ENCODE data around the gene VPS54. TPM values are rescaled to one million over a fixed set of nuclear protein-coding genes. Genes with fewer than 3 reads are reported as not detected.
A peak's percentile ranks its signal among the peaks of the same experiment; 100 is the strongest.
"Not testable (repeated sequence)": the region's sequence is repeated elsewhere in the genome, so short reads cannot be mapped to it uniquely, and the experiment has no call there.

Gene VPS54
- total and polyA plus RNA-seq, 7 experiments from 2014 or later, result 4.5 to 20.8 (median 14.6) TPM

DNA sequence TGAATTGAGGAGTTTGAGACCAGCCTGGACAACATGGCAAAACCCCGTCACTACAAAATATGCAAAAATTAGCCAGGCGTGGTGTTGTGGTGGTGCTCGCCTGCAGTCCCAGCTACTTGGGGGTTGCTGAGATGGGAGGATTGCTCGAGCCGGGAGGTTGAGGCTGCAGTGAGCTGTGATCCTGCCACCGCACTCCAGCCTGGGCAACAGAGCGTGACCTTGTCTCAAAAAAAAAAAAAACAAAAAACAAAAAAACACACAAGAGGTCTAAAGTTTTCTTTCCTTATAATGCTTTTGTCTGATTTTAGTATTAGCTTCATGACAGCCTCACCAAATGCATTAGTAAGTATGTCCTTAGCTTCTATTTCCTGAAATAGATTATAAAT, 43.1 kb downstream of the VPS54 start:
- DNase-seq (no peak), ATAC-seq (no peak)
- Mint-ChIP-seq H3K4me3 (no peak overlapping the region), H3K27me3 (no peaks in the 10 kb centered on the region), H3K27ac (no peak overlapping the region), H3K9me3 (no peaks in the 10 kb centered on the region), H3K4me1 (peaks cover 7 to 36% (median 22%) of the 10 kb centered on the region in 7 donors), H3K36me3 (peaks cover 6 to 40% (median 23%) of the 10 kb centered on the region in 5 donors)
- Histone ChIP-seq H3K27me3 (ENCODE audit: control insufficient read depth in 2 of 2, insufficient read depth in 2 of 2, low read length in 2 of 2) (no peaks in the 10 kb centered on the region), H3K36me3 (ENCODE audit: control insufficient read depth in 2 of 3, insufficient read depth in 3 of 3, low read length in 3 of 3) (peaks cover 0 to 6% (median 3%) of the 10 kb centered on the region in 3 experiments), H3K4me3 (ENCODE audit: low read length) (no peak overlapping the region), H3K27ac (ENCODE audit: low read depth, low read length) (no peak overlapping the region), H3K4me1 (ENCODE audit: control insufficient read depth in 2 of 2, insufficient read depth in 2 of 2, low read length in 2 of 2) (peaks cover 5 to 8% of the 10 kb centered on the region in 2 donors), H3K9me3 (ENCODE audit: control insufficient read depth in 2 of 3, low read length in 3 of 3) (no peaks in the 10 kb centered on the region)
- intact Hi-C loops (cut with micrococcal nuclease), result loop anchor here in 1 of 2 donors (5.0 kb wide), 2 partner anchors 41 to 61 kb away; partner anchors contain the start of gene VPS54
- ChIA-PET CTCF (interaction anchor here (1.1 kb wide), 1 partner anchor 69 kb away, joined by 3 read pairs; no protein-coding TSS in a partner anchor), POLR2A (no interaction called here)

DNA sequence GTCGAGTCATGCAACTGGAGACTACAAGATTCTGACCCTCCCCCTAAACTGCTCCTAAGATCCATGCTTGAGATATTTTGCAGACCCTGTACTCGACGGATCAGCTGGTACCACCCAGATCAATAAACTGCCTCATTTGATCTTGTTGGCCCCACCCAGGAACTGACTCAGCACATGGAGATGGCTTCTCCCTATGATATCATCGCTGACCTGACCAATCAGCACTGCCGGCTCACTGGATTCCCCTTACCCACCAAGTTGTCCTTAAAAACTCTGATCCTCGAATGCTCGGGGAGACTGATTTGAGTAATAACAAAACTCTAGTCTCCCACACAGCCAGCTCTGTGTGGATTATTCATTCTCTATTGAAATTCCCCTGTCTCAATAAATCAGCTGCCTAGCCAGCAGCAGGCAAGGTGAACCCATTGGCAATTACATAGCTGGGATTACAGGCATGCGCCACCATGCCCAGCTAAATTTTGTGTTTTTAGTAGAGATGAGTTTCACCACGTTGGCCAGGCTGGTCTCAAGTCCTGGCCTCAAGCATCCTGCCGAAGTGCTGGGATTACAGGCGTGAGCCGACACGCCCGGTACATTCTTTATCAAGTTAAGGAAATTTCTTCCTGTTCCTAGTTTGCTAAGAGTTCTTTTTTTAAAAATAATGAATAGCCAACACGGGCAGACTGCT, 43.6 kb downstream of the VPS54 start:
- peaks cover 7 to 36% (median 22%) of the 10 kb centered on the region in 7 donors for H3K4me1 Mint-ChIP-seq
- Histone ChIP-seq H3K36me3 (ENCODE audit: control insufficient read depth in 2 of 3, insufficient read depth in 3 of 3, low read length in 3 of 3) (peaks cover 0 to 11% (median 3%) of the 10 kb centered on the region in 3 experiments), H3K27ac (ENCODE audit: low read depth, low read length) (no peak overlapping the region), H3K4me3 (ENCODE audit: low read length) (no peak overlapping the region), H3K27me3 (ENCODE audit: control insufficient read depth in 2 of 2, insufficient read depth in 2 of 2, low read length in 2 of 2) (no peaks in the 10 kb centered on the region), H3K4me1 (ENCODE audit: control insufficient read depth in 2 of 2, insufficient read depth in 2 of 2, low read length in 2 of 2) (peaks cover 5 to 8% of the 10 kb centered on the region in 2 donors), H3K9me3 (ENCODE audit: control insufficient read depth in 2 of 3, low read length in 3 of 3) (no peaks in the 10 kb centered on the region)
- no peak overlapping the region for H3K27ac Mint-ChIP-seq
- intact Hi-C loops (cut with micrococcal nuclease), result loop anchor here in 1 of 2 donors (5.0 kb wide), 2 partner anchors 42 to 62 kb away; partner anchors contain the start of gene VPS54
- H3K4me3 Mint-ChIP-seq, result no peak overlapping the region
- ATAC-seq (no peak), DNase-seq (no peak)
- ChIA-PET POLR2A (no interaction called here), CTCF (interaction anchor here (1.1 kb wide), 1 partner anchor 69 kb away, joined by 3 read pairs; no protein-coding TSS in a partner anchor)
- peaks cover 6 to 38% (median 21%) of the 10 kb centered on the region in 5 donors for H3K36me3 Mint-ChIP-seq
- H3K27me3 Mint-ChIP-seq, result no peaks in the 10 kb centered on the region
- H3K9me3 Mint-ChIP-seq, result no peaks in the 10 kb centered on the region

DNA sequence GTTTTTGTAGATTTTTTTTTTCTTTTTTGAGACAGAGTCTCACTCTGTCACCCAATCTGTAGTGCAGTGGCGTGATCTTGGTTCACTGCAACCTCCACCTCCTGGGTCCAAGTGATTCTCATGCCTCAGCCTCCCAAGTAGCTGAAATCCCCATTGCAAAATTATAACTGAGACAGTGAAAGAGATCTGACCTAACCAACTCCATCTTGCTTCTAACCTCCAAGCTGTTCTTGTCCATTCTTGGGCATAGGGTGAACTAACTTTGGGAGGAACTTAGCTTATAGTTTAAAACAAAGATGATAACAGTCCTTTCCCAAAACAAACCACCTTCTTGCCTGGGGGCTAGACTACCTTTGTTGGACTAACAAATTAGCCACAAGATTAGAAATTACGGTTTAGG, 44.2 kb downstream of the VPS54 start:
- H3K36me3 ChIP-seq (ENCODE audit: control insufficient read depth in 2 of 3, insufficient read depth in 3 of 3, low read length in 3 of 3), result peaks cover 0 to 14% (median 3%) of the 10 kb centered on the region in 3 experiments
- H3K27me3 Mint-ChIP-seq; H3K27me3 ChIP-seq (ENCODE audit: control insufficient read depth in 2 of 2, insufficient read depth in 2 of 2, low read length in 2 of 2); H3K4me3 ChIP-seq (ENCODE audit: low read length); H3K27ac ChIP-seq (ENCODE audit: low read depth, low read length); H3K4me1 ChIP-seq (ENCODE audit: control insufficient read depth in 2 of 2, insufficient read depth in 2 of 2, low read length in 2 of 2); H3K9me3 ChIP-seq (ENCODE audit: control insufficient read depth in 2 of 3, low read length in 3 of 3); H3K4me3 Mint-ChIP-seq; DNase-seq; CTCF ChIA-PET; POLR2A ChIA-PET; H3K9me3 Mint-ChIP-seq; H3K27ac Mint-ChIP-seq; ATAC-seq: not testable (repeated sequence)
- Mint-ChIP-seq H3K4me1 (peaks cover 7 to 30% (median 21%) of the 10 kb centered on the region in 7 donors), H3K36me3 (peaks cover 6 to 33% (median 17%) of the 10 kb centered on the region in 5 donors)
- intact Hi-C loops (cut with micrococcal nuclease), result loop anchor here in 1 of 2 donors (5.0 kb wide), 2 partner anchors 42 to 62 kb away; partner anchors contain the start of gene VPS54

DNA sequence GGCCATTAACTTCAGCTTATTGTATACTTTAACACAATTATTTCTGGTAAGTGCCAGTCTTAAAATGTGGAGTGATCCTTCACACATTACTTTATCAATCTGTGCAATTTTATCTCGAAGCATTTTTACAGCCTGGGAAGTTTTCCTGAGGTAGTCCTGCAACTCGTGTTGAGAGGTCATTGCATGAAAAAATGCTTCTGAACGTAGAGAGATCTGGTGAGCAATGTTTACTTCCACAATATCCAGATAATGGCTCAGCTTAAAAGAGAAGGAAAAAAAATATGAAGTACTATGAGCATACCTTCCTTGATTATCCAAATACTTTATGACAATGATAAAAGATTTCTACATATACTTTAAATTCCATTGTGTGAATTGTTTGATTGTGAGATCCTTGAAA, 57.0 kb downstream of the VPS54 start:
- Histone ChIP-seq H3K4me3 (ENCODE audit: low read length) (no peak overlapping the region), H3K36me3 (ENCODE audit: control insufficient read depth in 2 of 3, insufficient read depth in 3 of 3, low read length in 3 of 3) (peaks cover 0 to 5% (median 4%) of the 10 kb centered on the region in 3 experiments), H3K9me3 (ENCODE audit: control insufficient read depth in 2 of 3, low read length in 3 of 3) (no peaks in the 10 kb centered on the region), H3K27me3 (ENCODE audit: control insufficient read depth in 2 of 2, insufficient read depth in 2 of 2, low read length in 2 of 2) (no peaks in the 10 kb centered on the region), H3K4me1 (ENCODE audit: control insufficient read depth in 2 of 2, insufficient read depth in 2 of 2, low read length in 2 of 2) (no peaks in the 10 kb centered on the region), H3K27ac (ENCODE audit: low read depth, low read length) (no peak overlapping the region)
- H3K36me3 Mint-ChIP-seq, result peaks cover 4 to 54% (median 37%) of the 10 kb centered on the region in 5 donors
- intact Hi-C loops (cut with micrococcal nuclease), result loop anchor here in 1 of 2 donors (5.0 kb wide), 1 partner anchor 75 kb away; no protein-coding TSS in a partner anchor
- no peaks in the 10 kb centered on the region for H3K4me1 Mint-ChIP-seq
- H3K9me3 Mint-ChIP-seq, result no peaks in the 10 kb centered on the region
- POLR2A ChIA-PET, result no interaction called here
- no peak overlapping the region for H3K27ac Mint-ChIP-seq
- no peak overlapping the region for H3K4me3 Mint-ChIP-seq
- ATAC-seq (no peak), DNase-seq (no peak)
- CTCF ChIA-PET, result no interaction called here
- H3K27me3 Mint-ChIP-seq, result no peaks in the 10 kb centered on the region

DNA sequence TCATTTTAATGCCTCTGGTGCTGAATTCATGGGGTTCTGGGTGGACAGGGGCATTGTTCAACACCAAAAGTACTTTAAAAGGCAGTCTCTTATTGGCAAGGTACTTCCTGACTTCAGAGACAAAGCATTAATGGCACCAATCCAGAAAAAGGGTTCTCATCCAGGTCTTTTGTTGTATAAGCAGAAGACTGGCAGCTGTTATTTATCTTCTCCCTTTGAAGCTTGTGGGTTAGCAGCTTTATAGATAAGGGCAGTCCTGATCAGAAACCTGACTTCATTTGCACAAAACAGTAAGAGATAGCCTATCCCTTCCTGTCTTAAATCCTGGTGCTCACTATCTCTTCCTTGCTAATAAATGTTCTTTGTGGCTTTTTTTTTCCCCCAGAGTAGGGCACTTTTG, 68.8 kb downstream of the VPS54 start:
- ATAC-seq (no peak), DNase-seq (no peak)
- intact Hi-C loops (cut with micrococcal nuclease), result no loop called here
- Mint-ChIP-seq H3K27ac (peak overlapping the region in 1 of 9 donors; percentile 17), H3K27me3 (no peaks in the 10 kb centered on the region), H3K36me3 (peaks cover 15 to 49% (median 47%) of the 10 kb centered on the region in 5 donors), H3K4me1 (peaks cover 0 to 14% (median 7%) of the 10 kb centered on the region in 7 donors), H3K9me3 (peaks cover 0 to 13% (median 8%) of the 10 kb centered on the region in 11 donors), H3K4me3 (no peak overlapping the region)
- ChIA-PET POLR2A (no interaction called here), CTCF (no interaction called here)
- Histone ChIP-seq H3K27me3 (ENCODE audit: control insufficient read depth in 2 of 2, insufficient read depth in 2 of 2, low read length in 2 of 2) (no peaks in the 10 kb centered on the region), H3K9me3 (ENCODE audit: control insufficient read depth in 2 of 3, low read length in 3 of 3) (peaks cover 0 to 4% (median 0%) of the 10 kb centered on the region in 3 experiments), H3K4me3 (ENCODE audit: low read length) (no peak overlapping the region), H3K4me1 (ENCODE audit: control insufficient read depth in 2 of 2, insufficient read depth in 2 of 2, low read length in 2 of 2) (no peaks in the 10 kb centered on the region), H3K27ac (ENCODE audit: low read depth, low read length) (no peak overlapping the region), H3K36me3 (ENCODE audit: control insufficient read depth in 2 of 3, insufficient read depth in 3 of 3, low read length in 3 of 3) (peaks cover 0 to 19% (median 0%) of the 10 kb centered on the region in 3 experiments)

DNA sequence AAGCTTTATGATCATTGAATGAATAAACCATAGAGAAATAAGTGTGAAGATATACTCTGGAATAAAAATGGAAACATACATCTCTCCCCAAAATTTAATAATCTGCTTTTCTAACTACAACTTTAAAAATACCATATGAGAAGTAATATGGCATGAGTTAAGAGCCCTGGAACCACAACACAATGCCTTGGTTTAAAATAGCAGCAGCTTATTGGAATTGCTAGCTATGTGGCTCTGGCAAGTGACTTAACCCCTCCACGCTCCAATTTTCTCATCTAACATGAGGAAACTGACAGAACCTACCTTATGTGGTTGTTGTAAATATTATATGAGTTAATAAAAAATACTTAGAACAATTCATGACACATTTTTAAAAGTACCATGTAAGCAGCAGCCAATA, 76.4 kb downstream of the VPS54 start:
- H3K36me3 Mint-ChIP-seq, result peaks cover 14 to 54% (median 41%) of the 10 kb centered on the region in 5 donors
- intact Hi-C loops (cut with micrococcal nuclease), result no loop called here
- H3K27me3 Mint-ChIP-seq, result no peaks in the 10 kb centered on the region
- no peak overlapping the region for H3K4me3 ChIP-seq (ENCODE audit: low read length)
- no peak overlapping the region for H3K4me3 Mint-ChIP-seq
- ChIA-PET CTCF (no interaction called here), POLR2A (no interaction called here)
- H3K27me3 ChIP-seq (ENCODE audit: control insufficient read depth in 2 of 2, insufficient read depth in 2 of 2, low read length in 2 of 2), result no peaks in the 10 kb centered on the region
- H3K27ac ChIP-seq (ENCODE audit: low read depth, low read length), result no peak overlapping the region
- H3K4me1 Mint-ChIP-seq, result no peaks in the 10 kb centered on the region
- H3K36me3 ChIP-seq (ENCODE audit: control insufficient read depth in 2 of 3, insufficient read depth in 3 of 3, low read length in 3 of 3), result peaks cover 0 to 14% (median 0%) of the 10 kb centered on the region in 3 experiments
- ATAC-seq, result no peak
- H3K9me3 ChIP-seq (ENCODE audit: control insufficient read depth in 2 of 3, low read length in 3 of 3), result no peaks in the 10 kb centered on the region
- H3K9me3 Mint-ChIP-seq, result peaks cover 0 to 7% (median 0%) of the 10 kb centered on the region in 11 donors
- H3K4me1 ChIP-seq (ENCODE audit: control insufficient read depth in 2 of 2, insufficient read depth in 2 of 2, low read length in 2 of 2), result no peaks in the 10 kb centered on the region
- no peak for DNase-seq
- no peak overlapping the region for H3K27ac Mint-ChIP-seq
